GM18867 (cell line): Measurements from ENCODE around the gene GARIN5B.
A peak's percentile ranks its signal among the peaks of the same experiment; 100 is the strongest.
"Not testable (repeated sequence)": the region's sequence is repeated elsewhere in the genome, so short reads cannot be mapped to it uniquely, and the experiment has no call there.

Source experiments
- ATAC-seq: cut with Tn5 transposase; IDR thresholded peaks from one replicate; pipeline ENCODE4 v1.9.1; 2021; ENCODE audit warnings: mild to moderate bottlenecking, moderate library complexity; ENCODE audit not compliant: unreplicated experiment

Gene GARIN5B

DNA sequence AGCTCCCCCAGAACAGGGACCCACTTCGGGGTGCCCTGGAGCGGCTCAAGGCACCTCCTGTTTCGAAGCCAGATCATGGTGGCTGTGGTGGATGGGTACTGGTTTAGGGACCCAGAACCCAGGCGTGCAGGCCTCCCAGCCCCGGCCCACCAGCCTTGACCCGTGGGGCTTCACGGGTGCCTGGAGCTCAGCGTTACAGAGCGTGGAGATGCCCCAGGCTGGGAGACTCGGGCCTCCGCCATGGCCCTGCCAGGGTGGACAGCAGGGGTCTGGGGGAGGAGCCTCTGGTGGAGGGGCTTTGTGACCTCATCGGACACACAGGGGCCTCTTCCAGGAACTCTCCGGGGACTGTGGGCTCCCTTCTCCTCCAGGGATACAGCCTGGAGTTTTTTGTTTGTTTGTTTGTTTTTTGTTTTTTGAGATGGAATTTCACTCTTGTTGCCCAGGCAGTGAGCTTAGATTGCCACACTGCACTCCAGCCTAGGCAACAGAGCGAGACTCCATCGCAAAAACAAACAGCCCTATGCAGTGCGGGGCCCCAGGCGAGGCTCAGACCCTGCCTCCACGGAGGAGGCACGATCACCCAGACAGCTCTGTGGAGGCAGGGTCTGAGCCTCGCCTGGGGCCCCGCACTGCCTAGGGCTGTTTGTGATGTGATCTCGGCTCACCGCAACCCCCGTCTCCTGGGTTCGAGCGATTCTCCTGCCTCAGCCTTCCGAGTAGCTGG, at the start of gene GARIN5B:
Gene GARIN5B (minus strand): TSS at position 271 of the 727 bp plus-strand sequence. CDS start 194 bp downstream, at position 77.
- ATAC-seq: no peak

DNA sequence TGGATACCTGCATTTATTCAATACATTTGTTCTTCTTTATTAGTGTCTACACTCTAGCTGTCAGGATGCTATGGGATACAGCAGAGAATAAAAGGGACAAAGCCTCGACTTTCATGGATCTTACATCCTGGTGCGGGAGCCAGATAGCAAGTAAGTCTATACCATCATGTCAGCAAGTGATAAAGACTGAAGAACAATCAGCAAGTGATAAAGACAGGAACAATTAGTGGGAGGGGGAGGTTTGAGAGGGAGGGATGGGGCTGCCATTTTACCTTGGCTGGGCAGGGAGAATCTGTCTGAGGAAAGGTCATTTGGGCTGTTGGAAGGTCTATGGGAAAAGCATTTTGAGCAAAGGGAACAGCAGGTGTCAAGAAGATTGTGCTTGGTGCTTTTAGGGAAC, 47.1 kb upstream of the GARIN5B start:
- ATAC-seq: no peak

GRCh38 chr19:55409179-55409578, 46.1 kb upstream of the GARIN5B start:
- not testable (repeated sequence) for ATAC-seq

DNA sequence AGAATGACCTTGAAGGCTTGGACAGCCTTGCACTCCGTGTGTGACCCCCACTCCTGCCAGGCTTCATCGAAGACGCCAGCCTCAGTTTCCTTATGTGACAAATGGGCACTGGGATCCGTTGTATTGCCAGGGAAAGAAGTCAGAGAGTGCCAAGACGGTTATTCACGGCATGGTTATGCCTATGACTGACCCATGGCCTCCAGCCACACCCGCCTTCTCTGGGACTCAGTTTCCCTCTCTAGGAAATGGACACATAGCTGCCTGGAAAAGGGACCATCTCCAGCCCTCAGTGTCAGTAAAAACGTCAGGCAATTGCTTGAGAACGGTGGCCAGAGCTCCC, 45.4 kb upstream of the GARIN5B start:
- ATAC-seq: no peak

DNA sequence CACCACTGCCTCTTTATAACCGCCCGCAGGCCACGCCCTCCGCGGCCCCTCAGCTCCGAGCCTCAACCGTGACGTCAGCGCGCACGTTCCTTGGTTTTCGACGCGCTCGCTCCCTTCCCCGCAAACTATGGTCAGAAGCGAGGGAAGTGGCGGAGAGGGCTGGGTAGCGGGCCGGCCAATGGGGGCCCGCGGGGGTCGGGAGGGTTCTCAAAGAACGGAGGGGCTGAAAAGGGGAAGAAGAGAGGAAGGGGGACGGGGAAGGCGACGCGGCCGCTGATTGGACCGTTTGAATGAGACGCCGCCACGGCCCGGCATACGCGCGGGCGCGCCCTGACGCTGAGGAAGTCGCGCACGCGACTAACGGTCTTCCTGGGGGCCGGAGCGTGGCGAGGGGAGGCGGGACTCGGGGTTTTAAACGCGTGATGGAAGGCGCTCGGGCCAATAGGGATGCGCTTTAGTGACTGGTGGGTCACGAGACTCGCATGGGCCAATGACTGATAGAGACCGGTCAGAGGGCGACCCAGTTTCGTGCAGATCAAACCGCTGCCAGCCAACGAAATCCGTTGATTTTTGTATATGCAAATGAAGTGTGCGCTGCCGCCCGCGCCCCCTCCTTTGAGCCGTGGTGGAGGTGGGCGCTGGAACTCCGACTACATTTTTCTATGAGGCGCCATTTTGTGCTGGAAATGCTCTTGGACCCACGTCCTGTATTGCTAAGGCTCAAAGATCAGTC, 44.9 kb upstream of the GARIN5B start:
- ATAC-seq: peak; percentile 77

GRCh38 chr19:55407550-55407799, 44.4 kb upstream of the GARIN5B start, which contains the start of gene UBE2S:
Gene UBE2S (minus strand): TSS chr19:55407788. CDS start chr19:55407589, 199 bp downstream.
- not testable (repeated sequence) for ATAC-seq

DNA sequence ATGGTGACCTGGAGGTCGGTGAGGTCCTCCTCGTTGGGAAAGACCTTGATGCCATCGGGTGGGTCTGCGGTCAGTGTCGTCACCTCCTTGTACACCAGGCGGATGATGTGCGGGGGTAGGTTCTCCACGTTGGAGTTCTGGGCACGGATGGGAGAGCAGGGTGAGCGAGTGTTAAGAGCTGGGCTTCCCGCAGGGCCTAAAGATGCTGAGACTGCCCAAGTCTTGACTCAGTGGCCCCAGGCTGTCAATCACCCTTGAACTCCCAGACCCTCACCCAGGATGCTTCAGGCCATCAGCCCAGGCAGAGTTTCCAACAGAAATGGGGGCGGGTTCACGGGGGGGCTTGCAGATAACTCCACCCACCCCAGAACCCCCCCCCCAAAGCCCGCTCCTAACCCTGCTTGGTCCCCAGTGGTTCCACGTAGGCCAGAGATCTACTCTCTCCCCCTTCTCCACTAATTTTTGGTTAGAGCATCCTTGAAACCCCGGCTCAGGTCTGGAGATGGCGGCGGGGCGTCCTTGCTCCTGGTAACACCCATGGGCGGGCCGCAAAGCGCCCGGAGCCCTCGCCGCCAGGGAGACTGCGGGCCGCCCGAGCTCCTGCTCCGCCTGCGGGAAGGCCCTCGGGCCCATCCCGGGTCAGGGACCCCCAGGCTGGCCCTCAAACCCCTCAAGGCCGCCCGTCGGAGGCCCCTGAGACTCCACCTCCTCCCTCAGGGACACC, 43.9 kb upstream of the GARIN5B start:
- ATAC-seq: no peak

DNA sequence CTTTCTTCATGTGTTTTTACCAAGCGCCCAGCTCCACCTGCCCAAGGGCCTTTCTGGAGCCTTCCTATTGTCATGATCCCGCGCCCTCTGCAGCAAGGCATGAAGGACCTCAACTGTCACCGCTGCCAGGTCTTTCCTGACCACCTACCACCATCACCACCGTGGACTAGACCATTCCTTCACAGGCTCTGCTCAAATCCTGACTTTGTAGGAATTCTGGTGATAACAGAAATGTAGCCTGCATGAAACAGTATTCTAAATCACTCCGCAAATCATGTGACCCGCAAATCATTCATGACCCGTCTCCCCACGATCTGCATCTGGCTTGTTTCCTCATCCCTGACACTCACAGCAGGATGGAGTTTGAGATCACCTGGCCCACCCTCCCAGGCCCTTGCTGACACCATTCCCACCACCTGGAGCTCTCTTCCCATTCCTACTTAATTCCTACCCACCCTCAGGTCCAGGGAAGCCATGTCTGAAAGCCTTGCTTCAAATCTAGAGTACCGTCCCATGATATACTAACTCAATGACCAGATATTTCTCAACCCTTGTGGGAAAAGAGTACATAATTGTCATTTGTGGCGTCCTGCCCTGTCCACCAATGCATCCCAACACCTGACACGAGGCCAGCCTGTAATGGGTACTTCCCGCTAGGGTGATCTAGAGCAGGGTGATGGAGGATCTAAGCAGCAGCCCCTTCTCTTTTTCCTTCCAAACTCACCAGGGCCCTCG, 43.2 kb upstream of the GARIN5B start:
- no peak for ATAC-seq

- ATAC-seq: no peak
Observed at GRCh38 chr19:55405638-55406037, 42.6 kb upstream of the GARIN5B start.

DNA sequence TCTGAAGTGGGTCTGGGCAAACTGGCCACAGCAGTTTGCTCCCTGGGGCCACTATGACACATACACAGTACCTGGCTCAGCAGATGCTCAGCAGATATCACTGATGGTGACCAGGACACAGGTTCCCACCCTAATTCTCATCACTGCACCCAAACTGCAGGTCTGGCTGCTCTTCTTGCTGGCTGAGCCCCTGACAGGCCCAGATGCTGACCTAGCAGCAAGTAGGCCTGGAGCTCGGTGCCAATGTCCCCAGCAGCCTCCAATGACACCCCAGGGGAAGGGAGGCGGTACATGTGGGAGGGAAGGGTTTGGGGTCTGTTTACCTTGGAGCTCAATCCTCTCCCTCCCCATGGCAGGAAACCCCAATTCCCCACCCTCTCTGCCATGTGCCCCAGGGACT, 39.4 kb upstream of the GARIN5B start:
- no peak for ATAC-seq

GRCh38 chr19:55401390-55401789, 38.3 kb upstream of the GARIN5B start:
- ATAC-seq: not testable (repeated sequence)

- ATAC-seq: no peak
Observed at GRCh38 chr19:55400281-55401087, 37.4 kb upstream of the GARIN5B start.

DNA sequence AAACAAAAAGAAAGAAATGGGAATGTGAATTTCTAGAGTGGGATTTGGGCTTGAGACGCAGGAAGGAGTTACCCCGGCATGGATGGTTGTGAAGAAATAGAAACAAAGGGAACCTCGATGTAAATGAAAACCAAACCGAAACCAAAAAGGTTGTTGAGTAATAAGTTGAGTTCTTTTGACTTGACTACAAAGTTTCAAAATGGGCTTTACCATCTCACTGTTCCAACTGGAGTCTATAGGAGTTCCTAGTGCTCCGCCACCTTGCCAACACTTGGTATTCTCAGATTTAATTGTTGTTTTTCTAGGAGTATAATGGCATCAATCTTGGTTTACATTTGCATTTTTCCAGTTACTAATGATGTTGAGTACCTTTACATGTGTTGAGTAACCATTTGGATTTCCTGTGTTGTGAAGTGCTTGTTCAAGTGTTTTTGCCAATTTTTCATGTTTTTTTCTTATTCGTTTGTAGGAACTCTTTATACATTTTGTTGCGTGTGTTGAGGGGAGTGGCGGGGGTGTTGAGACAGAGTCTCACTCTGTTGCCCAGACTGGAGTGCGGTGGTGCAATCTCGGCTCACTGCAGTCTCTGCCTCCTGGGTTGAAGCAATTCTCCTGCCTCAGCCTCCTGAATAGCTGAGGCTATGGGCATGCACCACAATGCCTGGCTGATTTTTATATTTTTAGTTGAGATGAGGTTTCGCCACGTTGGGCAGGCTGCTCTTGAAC, 35.3 kb upstream of the GARIN5B start:
- no peak for ATAC-seq

- ATAC-seq: no peak
Observed at GRCh38 chr19:55392820-55393761, 30.0 kb upstream of the GARIN5B start.

DNA sequence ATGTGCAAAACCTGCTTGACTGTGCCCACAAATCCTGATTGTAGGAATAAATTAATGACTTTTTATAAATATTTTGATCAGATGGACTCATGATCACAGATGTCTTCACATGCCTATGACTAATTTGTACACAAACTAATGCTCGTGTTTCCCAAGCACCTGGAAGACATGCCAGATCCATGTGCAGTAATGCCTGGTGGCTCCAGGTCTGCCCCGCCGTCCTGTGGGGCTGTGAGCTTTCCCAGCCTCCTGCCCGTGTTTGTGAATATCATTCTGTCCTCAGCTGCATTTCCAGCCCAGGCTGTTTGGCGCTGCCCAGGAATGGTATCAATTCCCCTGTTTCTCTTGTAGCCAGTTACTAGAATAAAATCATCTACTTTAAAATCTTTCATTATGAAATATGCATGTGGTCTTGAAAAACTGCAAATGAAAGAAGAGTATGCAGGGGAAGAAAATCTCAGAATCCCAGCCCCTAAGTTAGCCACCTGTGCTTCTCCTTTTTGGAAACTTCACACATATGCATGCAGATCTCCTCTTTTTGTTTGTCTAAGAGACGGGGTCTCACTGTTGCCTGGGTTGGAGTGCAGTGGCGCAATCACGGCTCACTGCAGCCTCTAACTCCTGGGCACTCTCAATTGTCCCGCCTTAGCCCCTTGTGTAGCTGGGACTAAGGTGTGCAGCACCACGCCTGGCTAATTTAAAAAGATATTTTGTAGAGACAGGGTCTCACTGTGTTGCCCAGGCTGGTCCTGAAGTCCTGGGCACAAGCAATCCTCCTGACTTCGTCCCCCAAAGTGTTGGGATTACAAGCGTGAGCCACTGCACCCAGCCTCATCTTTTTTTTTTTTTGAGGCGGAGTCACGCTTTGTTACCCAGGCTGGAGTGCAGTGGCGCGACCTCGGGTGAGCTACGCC, 28.9 kb upstream of the GARIN5B start:
- ATAC-seq: no peak

- ATAC-seq: no peak
Observed at GRCh38 chr19:55391191-55391670, 28.2 kb upstream of the GARIN5B start.

GRCh38 chr19:55390461-55390880, 27.4 kb upstream of the GARIN5B start:
- ATAC-seq: no peak
